ENCODE measurements around the gene NAP1L4. TPM values are rescaled to one million over a fixed set of nuclear protein-coding genes. Genes with fewer than 3 reads are reported as not detected.

NAP1L4 gene
- total and polyA plus RNA-seq, 4 donors, result 56.3 to 191 (median 77.3) TPM

GRCh38 chr11:2947744-2948143 is 44.4 kb downstream of the NAP1L4 start:
- no peaks in the 10 kb centered on the region for H3K9me3 ChIP-seq (ENCODE audit: control insufficient read depth in 4 of 4, insufficient read depth in 3 of 4, low read length in 3 of 4)
- no peak overlapping the region for H3K4me3 ChIP-seq
- no peak for DNase-seq
- no peak overlapping the region for H3K9ac ChIP-seq (ENCODE audit: insufficient read depth in 1 of 2, low read length in 2 of 2)
- H3K36me3 ChIP-seq (ENCODE audit: control insufficient read depth in 4 of 4, insufficient read depth in 4 of 4, low read length in 4 of 4), result peaks cover 13 to 34% (median 30%) of the 10 kb centered on the region in 4 donors
- ATAC-seq (ENCODE audit: insufficient read depth, low FRiP score), result no peak
- H3K4me1 ChIP-seq (ENCODE audit: control insufficient read depth in 5 of 5, insufficient read depth in 5 of 5, low read length in 5 of 5), result peaks cover 0 to 20% (median 7%) of the 10 kb centered on the region in 5 donors
- 92 to 96% methylated on average over 11 of the region's 11 CpGs for WGBS, 2 donors
- no peak for TF ChIP-seq CTCF (IDR thresholded peaks at IDR 0.05; ENCODE audit: control extremely low read depth, extremely low read depth)
- no peaks in the 10 kb centered on the region for H3K27me3 ChIP-seq (ENCODE audit: control insufficient read depth in 3 of 3, insufficient read depth in 3 of 3, low read length in 2 of 3)
- H3K27ac ChIP-seq (ENCODE audit: low read depth in 1 of 2, low read length in 1 of 2), result no peak overlapping the region

- Histone ChIP-seq H3K9ac (ENCODE audit: insufficient read depth in 1 of 2, low read length in 2 of 2) (no peak overlapping the region), H3K4me3 (no peak overlapping the region), H3K36me3 (ENCODE audit: control insufficient read depth in 4 of 4, insufficient read depth in 4 of 4, low read length in 4 of 4) (peaks cover 5 to 29% (median 13%) of the 10 kb centered on the region in 4 donors), H3K27ac (ENCODE audit: low read depth in 1 of 2, low read length in 1 of 2) (peak overlapping the region in 1 of 2 donors; percentile 46), H3K27me3 (ENCODE audit: control insufficient read depth in 3 of 3, insufficient read depth in 3 of 3, low read length in 2 of 3) (no peaks in the 10 kb centered on the region), H3K9me3 (ENCODE audit: control insufficient read depth in 4 of 4, insufficient read depth in 3 of 4, low read length in 3 of 4) (no peaks in the 10 kb centered on the region), H3K4me1 (ENCODE audit: control insufficient read depth in 5 of 5, insufficient read depth in 5 of 5, low read length in 5 of 5) (peaks cover 0 to 20% (median 7%) of the 10 kb centered on the region in 5 donors)
- no peak for DNase-seq
- TF ChIP-seq CTCF (IDR thresholded peaks at IDR 0.05; ENCODE audit: control extremely low read depth, extremely low read depth), result no peak
- WGBS, 2 donors, result 73 to 75% methylated on average over 8 of the region's 8 CpGs
- ATAC-seq (ENCODE audit: insufficient read depth, low FRiP score), result no peak
Measured at GRCh38 chr11:2945757-2946287, 46.3 kb downstream of the NAP1L4 start.

- Histone ChIP-seq H3K4me1 (ENCODE audit: control insufficient read depth in 5 of 5, insufficient read depth in 5 of 5, low read length in 5 of 5) (peaks cover 0 to 20% (median 7%) of the 10 kb centered on the region in 5 donors), H3K36me3 (ENCODE audit: control insufficient read depth in 4 of 4, insufficient read depth in 4 of 4, low read length in 4 of 4) (peaks cover 4 to 29% (median 10%) of the 10 kb centered on the region in 4 donors), H3K9ac (ENCODE audit: insufficient read depth in 1 of 2, low read length in 2 of 2) (no peak overlapping the region), H3K4me3 (no peak overlapping the region), H3K9me3 (ENCODE audit: control insufficient read depth in 4 of 4, insufficient read depth in 3 of 4, low read length in 3 of 4) (no peaks in the 10 kb centered on the region), H3K27ac (ENCODE audit: low read depth in 1 of 2, low read length in 1 of 2) (peak overlapping the region in 1 of 2 donors; percentile 57), H3K27me3 (ENCODE audit: control insufficient read depth in 3 of 3, insufficient read depth in 3 of 3, low read length in 2 of 3) (no peaks in the 10 kb centered on the region)
- WGBS, 2 donors, result 18 to 22% methylated on average over 16 of the region's 16 CpGs
- DNase-seq (peak; percentile 92 to 95 (median 92)), ATAC-seq (ENCODE audit: insufficient read depth, low FRiP score) (peak; percentile 89)
- no peak for TF ChIP-seq CTCF (IDR thresholded peaks at IDR 0.05; ENCODE audit: control extremely low read depth, extremely low read depth)
Measured at GRCh38 chr11:2945031-2945756, 46.9 kb downstream of the NAP1L4 start.
